ENCODE measurements around the gene GMCL2.

GRCh38 chr5:178203670-178204181, 16.6 kb upstream of the GMCL2 start:
- TF ChIP-seq CTCF (IDR thresholded peaks at IDR 0.05): no peak
- TF ChIP-seq POLR2A (IDR thresholded peaks at IDR 0.05): no peak
- no peak for TF ChIP-seq EP300 (IDR thresholded peaks at IDR 0.05)
- TF ChIP-seq POLR2AphosphoS5 (IDR thresholded peaks at IDR 0.05): no peak

All from gastroesophageal sphincter (tissue), 3 donors.